OCI-LY1 (cell line): Measurements from ENCODE around the gene ASB10.

Source experiments
- H2AFZ ChIP-seq: fragments of 200-600 bp; sonication (generic), shearing (Covaris generic); 2 replicates; pipeline ENCODE4 v1.6.0; 2014; ENCODE audit warnings: antibody characterized with exemption, mild to moderate bottlenecking, low read length
- H3F3A ChIP-seq: fragments of 200-600 bp; sonication (generic), shearing (Covaris generic); 2 replicates; pipeline ENCODE4 v1.6.0; 2014; ENCODE audit warnings: mild to moderate bottlenecking, antibody characterized with exemption, low read length, moderate library complexity; ENCODE audit not compliant: insufficient read depth
- H3K27ac ChIP-seq: fragments of 200-600 bp; sonication (generic); 2 replicates; pipeline ENCODE4 v1.5.1; 2014; ENCODE audit warnings: low read length, mixed run types, mild to moderate bottlenecking, low read depth; ENCODE audit not compliant: poor library complexity, severe bottlenecking
- H3K27me3 ChIP-seq: fragments of 200-600 bp; sonication (generic); 2 replicates; pipeline ENCODE4 v1.6.0; 2014; ENCODE audit warnings: antibody characterized with exemption, mild to moderate bottlenecking, low read length, moderate library complexity; ENCODE audit not compliant: insufficient read depth
- H3K36me3 ChIP-seq: fragments of 200-600 bp; sonication (generic); 2 replicates; pipeline ENCODE4 v1.6.1; 2014; ENCODE audit warnings: mild to moderate bottlenecking, antibody characterized with exemption, low read length, moderate library complexity, mixed read lengths; ENCODE audit not compliant: insufficient read depth
- H3K4me1 ChIP-seq: fragments of 200-600 bp; sonication (generic); 2 replicates; pipeline ENCODE4 v1.5.1; 2014; ENCODE audit warnings: mild to moderate bottlenecking, low read length, moderate library complexity; ENCODE audit not compliant: insufficient read depth, severe bottlenecking
- H3K4me2 ChIP-seq: fragments of 200-600 bp; sonication (generic), shearing (Covaris generic); 2 replicates; pipeline ENCODE4 v1.6.1; 2014; ENCODE audit warnings: low read length
- H3K4me3 ChIP-seq: fragments of 200-600 bp; sonication (generic); 2 replicates; pipeline ENCODE4 v1.5.1; 2014; ENCODE audit warnings: low read length, low read depth, mild to moderate bottlenecking, mixed read lengths; ENCODE audit not compliant: poor library complexity, severe bottlenecking
- H3K79me2 ChIP-seq: fragments of 200-600 bp; shearing (Covaris generic); 2 replicates; pipeline ENCODE4 v1.6.1; 2016; ENCODE audit warnings: mixed run types, low read length, mixed read lengths; ENCODE audit not compliant: insufficient read depth
- H3K9ac ChIP-seq: fragments of 200-600 bp; sonication (generic), shearing (Covaris generic); 2 replicates; pipeline ENCODE4 v1.6.1; 2014; ENCODE audit warnings: mild to moderate bottlenecking, low read length, mixed read lengths
- H3K9me2 ChIP-seq: fragments of 200-600 bp; sonication (generic), shearing (Covaris generic); 2 replicates; pipeline ENCODE4 v1.6.1; 2014; ENCODE audit warnings: low read depth, mild to moderate bottlenecking, low read length, mixed read lengths
- H3K9me3 ChIP-seq: fragments of 200-600 bp; shearing (Covaris generic); 2 replicates; pipeline ENCODE4 v1.6.1; 2014; ENCODE audit warnings: low read length, mixed read lengths
- H4K20me1 ChIP-seq: fragments of 200-600 bp; sonication (generic), shearing (Covaris generic); 2 replicates; pipeline ENCODE4 v1.6.0; 2016; ENCODE audit warnings: mild to moderate bottlenecking, low read length; ENCODE audit not compliant: insufficient read depth
- EZH2 ChIP-seq: fragments of 200-600 bp; sonication (generic), shearing (Covaris generic); IDR thresholded peaks from 2 replicates; pipeline ENCODE4 v1.8.0; 2017; ENCODE audit warnings: borderline replicate concordance, mixed run types, mild to moderate bottlenecking, antibody characterized with exemption, low read length, moderate library complexity, mixed read lengths
- TF ChIP-seq, protein P1 (sequence below): fragments of 200-600 bp; sonication (generic), shearing (Covaris generic); IDR thresholded peaks from 2 replicates; pipeline ENCODE4 v1.5.1; 2017; ENCODE audit warnings: mild to moderate bottlenecking, antibody characterized with exemption, low read length, moderate library complexity, mixed read lengths

ASB10 gene

DNA sequence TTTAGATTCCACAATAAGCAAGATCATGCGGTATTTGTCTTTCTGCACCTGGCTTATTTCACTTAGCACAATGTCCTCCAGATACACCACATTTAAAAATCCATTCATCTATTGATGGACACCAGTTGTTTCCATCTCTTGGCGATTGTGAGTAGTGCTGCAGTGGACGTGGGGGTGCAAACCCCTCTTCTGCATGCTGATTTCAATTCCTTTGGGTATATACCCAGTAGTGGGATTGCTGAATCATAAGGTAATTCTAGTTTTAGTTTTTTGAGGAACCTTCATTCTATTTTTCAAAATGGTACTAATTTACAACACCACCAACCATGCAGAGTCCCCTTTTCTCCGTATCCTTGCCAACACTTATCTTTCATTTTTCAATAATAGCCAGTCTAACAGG lies 2.0 kb upstream of the ASB10 start:
- Histone ChIP-seq H3K4me3 (no peak overlapping the region), H3F3A (no peaks in the 10 kb centered on the region), H3K4me2 (no peak overlapping the region), H3K9me3 (no peaks in the 10 kb centered on the region), H2AFZ (no peak overlapping the region), H3K9ac (no peak overlapping the region), H4K20me1 (no peaks in the 10 kb centered on the region), H3K27me3 (peaks cover 20% of the 10 kb centered on the region; the same call in 1 of the 2 replicates), H3K27ac (no peak overlapping the region), H3K4me1 (no peaks in the 10 kb centered on the region), H3K36me3 (no peaks in the 10 kb centered on the region), H3K9me2 (no peaks in the 10 kb centered on the region), H3K79me2 (no peaks in the 10 kb centered on the region)
- TF ChIP-seq EZH2, result no peak
- TF ChIP-seq, protein P1, sequence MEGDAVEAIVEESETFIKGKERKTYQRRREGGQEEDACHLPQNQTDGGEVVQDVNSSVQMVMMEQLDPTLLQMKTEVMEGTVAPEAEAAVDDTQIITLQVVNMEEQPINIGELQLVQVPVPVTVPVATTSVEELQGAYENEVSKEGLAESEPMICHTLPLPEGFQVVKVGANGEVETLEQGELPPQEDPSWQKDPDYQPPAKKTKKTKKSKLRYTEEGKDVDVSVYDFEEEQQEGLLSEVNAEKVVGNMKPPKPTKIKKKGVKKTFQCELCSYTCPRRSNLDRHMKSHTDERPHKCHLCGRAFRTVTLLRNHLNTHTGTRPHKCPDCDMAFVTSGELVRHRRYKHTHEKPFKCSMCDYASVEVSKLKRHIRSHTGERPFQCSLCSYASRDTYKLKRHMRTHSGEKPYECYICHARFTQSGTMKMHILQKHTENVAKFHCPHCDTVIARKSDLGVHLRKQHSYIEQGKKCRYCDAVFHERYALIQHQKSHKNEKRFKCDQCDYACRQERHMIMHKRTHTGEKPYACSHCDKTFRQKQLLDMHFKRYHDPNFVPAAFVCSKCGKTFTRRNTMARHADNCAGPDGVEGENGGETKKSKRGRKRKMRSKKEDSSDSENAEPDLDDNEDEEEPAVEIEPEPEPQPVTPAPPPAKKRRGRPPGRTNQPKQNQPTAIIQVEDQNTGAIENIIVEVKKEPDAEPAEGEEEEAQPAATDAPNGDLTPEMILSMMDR, result no peak

DNA sequence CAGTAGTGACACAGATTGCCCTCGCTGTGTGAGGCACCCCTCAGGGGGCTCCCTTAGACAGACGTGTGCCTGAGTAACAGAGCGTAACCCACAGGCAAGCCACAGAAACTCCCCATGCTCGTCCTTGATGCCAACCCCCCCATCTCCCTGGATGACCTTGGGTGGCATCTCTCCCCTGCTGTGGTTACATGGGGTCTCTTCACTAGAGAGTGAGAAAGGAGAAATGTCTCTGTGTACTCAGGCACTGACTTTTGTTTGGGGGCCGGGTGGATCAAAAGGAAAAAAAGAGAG lies 1.1 kb upstream of the ASB10 start:
- Histone ChIP-seq H2AFZ (no peak overlapping the region), H3K4me1 (no peaks in the 10 kb centered on the region), H3K36me3 (no peaks in the 10 kb centered on the region), H3K27ac (no peak overlapping the region), H3F3A (no peaks in the 10 kb centered on the region), H3K4me2 (no peak overlapping the region), H3K9me2 (no peaks in the 10 kb centered on the region), H3K9me3 (no peaks in the 10 kb centered on the region), H3K27me3 (peaks cover 25% of the 10 kb centered on the region; the same call in 1 of the 2 replicates), H4K20me1 (no peaks in the 10 kb centered on the region), H3K4me3 (no peak overlapping the region), H3K9ac (no peak overlapping the region), H3K79me2 (no peaks in the 10 kb centered on the region)
- TF ChIP-seq, protein P1, result no peak
- TF ChIP-seq EZH2, result no peak

DNA sequence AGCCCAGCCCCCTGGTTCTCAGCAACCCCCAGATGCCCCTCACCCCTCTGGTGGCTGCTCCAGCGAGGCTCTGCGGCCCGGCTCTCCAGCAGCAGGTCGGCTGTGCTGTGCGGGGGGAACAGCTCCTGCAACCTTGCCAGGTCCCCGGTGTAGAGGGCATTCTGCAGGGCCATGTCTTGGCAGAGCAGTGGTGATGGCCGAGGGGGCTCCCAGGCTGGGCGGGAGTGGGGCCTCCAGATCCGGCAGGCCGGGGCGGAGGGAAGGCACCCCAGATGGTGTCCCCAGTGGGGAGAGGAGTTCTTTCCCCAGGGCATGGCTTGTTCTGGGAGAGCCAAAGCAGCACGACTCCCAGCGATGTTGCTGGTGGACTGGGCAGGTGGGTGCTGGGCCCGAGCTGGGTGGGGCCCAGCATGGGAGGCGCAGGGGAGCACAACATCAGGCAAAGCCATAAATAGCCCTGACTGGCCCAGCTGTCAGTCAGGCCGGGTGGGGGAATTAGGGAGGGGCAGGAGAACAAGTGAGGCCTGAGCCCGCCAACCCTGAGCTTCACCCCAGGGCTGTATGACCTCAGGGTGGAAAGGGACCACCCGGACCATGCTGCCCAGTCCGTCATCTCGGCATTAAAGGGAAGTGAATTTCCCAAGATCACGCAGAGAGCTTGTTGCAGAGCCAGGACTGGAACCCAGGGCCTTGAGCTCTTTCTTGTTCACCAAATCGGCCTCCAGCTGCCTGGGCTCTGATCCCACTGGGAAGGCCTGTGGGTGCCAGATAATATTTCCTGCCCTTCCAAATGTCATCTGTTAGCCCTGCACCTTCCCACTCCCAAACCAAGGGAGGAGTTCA lies 580 bp upstream of the ASB10 start:
- H4K20me1 ChIP-seq, result no peaks in the 10 kb centered on the region
- TF ChIP-seq, protein P1, result no peak
- TF ChIP-seq EZH2, result no peak
- peaks cover 28% of the 10 kb centered on the region; the same call in 1 of the 2 replicates for H3K27me3 ChIP-seq

More for the DNA sequence above, 580 bp upstream of the ASB10 start:
- Histone ChIP-seq H3K4me2 (no peak overlapping the region), H3K4me3 (no peak overlapping the region), H3F3A (no peaks in the 10 kb centered on the region), H3K9ac (no peak overlapping the region), H3K79me2 (no peaks in the 10 kb centered on the region), H3K9me2 (no peaks in the 10 kb centered on the region), H2AFZ (no peak overlapping the region), H3K36me3 (no peaks in the 10 kb centered on the region), H3K27ac (no peak overlapping the region), H3K4me1 (no peaks in the 10 kb centered on the region), H3K9me3 (no peaks in the 10 kb centered on the region)
